GM21447 (cell line): ENCODE measurements around the gene BBC3.

Experiments used
- ATAC-seq: cut with Tn5 transposase; IDR thresholded peaks from one replicate; pipeline ENCODE4 v1.9.1; 2021; ENCODE audit not compliant: unreplicated experiment

BBC3 gene

DNA sequence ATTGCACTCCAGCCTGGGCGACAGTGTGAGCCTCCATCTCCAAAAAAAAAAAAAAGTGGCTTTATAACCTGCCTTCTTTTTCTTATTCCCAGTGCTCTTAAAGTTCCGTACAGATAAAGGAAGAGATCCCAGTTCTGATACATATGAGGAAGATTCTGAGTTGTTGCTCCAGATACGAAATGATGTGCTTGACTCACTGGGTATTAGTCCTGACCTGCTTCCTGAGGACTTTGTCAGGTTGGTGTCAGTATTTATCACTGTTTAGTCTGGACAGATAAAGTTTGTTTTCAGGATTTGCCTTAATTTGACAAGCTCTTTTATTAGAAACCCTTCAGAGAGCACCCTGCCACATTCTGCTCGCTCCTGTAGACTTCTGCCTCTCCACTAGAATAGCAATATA is 33.9 kb downstream of the BBC3 start:
- ATAC-seq = no peak

DNA sequence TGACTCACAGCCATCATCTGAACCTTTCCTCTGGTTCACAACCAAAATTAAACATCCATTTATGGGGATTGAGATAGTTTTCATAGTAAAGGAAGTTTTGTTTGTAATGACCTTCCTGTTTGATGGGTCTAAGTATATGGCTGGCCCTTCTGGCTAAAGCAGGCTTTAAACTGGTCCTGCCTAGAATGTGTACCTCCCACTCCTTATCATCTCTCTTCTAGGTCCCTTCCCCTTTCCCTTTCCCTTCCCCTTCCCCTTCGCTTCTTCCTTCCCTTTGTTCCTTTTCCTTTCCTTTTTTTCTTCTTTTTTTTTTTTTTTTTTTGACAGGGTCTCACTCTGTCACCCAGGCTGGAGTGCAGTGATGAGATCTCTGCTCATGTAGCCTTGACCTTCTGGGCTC is 35.6 kb downstream of the BBC3 start:
- ATAC-seq = no peak

DNA sequence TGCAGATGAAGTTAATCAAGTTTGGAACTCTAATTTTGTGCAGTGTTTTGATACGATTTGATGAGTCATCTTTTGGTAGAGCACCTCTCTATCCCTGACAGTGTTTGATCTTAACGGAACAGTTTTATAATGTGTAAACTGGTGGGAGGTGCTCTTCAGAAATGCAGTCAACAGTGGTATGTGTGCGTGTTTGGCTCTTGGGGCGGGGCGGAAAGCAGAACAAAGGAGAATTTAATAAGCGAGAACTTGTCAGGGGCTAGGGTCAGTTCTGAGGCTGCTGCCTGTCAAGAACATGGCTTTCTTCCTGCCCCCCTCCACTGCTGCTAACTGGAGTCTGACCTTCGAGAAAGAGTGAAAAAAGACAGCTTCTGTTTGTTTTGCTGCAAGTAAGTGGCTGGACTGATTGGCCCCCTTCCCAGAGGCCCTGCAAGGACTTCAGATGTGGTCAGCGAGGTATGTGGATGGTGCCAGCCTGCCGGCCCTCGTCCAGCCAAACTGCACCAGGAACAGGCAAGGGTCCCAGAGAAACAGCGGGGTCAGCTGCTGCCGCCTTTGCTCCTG is 40.8 kb downstream of the BBC3 start:
- no peak for ATAC-seq

DNA sequence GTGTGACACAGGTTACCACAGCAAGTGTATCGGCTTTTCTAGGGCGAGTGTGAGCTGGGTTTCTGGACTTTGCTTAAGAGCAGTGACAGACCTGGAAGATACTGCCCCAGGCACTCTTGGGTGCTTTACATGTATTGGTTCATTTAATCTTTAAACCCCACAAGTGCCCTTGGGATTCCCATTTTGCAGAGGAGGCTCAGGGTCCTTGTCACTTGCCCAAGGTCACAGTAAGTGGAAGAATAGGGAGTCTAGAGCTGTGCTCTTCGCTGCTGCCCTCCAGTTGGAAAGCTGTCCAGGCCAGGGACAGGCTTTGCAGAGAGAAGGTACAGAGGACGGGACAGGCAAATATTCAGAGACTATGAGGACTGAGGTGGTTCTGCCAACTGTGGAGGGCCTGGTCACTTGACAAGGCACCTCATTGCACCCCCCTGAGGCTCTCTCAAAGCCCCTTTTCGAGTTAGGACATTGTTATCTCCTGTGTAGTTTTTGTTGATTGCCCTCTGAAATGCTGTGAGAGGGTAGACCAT is 42.4 kb downstream of the BBC3 start:
- no peak for ATAC-seq

DNA sequence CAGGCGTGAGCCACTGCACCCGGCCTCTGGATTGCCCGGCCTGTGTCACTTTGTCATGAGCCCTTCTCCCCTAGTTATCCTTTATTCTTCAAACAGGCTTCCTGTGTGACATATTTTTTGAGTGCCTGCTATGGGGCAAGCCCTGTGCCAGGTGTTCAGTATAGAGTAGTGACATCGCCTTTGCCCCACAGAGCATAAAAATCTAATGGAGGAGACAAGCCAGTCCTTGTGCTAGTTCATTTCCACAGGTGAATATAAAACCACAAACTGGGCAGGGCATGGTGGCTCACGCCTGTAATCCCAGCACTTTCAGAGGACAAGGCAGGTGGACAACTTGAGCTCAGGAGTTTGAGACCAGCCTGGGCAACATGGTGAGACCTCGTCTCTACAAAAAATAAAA is 43.2 kb downstream of the BBC3 start:
- no peak for ATAC-seq

DNA sequence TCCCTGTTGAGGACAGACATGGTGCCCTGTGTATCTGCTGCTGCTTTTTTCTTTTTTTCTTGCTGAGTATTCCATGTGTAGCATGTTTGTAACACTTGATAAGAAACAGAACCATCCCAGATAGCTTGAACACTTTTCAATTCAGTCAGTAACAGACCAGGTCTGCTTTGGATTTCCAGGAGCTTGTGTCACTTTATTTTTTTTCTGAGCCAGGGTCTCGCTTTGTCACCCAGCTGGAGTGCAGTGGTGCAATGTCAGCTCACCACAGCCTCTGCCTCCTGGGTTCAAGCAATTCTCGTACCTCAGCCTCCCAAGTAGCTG is 43.7 kb downstream of the BBC3 start:
- no peak for ATAC-seq

DNA sequence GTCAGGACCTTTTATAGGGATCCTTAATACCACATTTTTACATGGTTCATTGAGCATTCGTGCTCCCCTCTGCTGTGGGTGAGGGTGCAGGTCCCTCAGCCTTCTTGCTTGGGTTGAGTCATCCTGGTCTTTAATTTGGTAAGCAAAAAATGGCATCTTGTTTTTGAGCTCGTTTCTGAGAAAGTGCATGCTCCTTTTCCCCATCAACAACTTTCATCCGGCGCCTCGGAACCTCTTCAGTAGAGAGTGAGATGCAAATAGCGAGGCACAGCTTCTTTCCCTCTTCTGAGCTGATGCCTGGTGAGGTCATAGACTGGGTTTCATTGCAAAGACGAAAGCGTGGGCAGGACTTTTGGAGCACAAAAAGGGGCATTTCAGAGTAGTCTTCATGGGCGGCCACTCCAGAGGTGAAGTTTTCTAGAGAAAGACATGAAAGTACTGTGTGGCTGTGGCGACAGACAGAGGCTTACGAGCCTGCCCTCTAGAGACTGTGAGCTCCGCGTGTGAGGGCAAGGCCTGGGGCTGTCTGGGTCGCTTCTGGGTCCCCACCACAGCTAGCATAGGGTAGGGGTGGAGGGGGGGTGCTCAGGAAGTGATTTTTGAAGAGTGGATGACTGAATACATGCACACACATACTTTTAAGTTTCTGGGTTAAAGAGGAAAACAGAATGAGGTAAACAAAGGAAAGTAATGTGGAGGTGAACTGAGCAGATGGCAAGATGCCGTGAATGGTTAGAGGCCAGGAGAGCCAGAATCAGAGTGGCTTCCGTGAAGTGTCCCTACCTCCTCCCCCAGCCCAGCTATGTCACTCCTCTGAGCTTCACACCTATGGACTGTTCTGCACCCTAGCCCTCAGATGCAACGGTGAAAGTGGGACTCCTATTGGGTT is 44.3 kb downstream of the BBC3 start:
- ATAC-seq = peak; percentile 80

DNA sequence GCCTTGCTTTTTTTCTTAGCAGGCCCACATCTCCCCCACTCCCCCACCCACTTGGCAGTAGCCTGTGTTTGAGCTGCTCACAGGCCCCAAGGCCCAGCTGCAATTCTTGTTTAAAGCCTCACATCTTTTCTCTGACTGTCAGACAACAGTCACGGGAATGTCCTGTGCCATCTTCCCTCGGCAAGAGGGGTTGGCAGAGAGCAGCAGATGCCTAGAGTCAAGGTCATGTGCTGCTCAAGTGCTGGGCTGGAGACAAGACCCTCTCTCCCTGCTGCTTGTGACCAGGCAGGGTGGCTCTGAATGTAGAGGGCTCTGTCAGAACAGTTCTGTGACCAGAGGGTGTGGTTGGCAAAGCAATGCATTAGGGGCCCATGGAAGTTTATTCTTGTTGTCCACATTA is 47.4 kb downstream of the BBC3 start:
- ATAC-seq = no peak

DNA sequence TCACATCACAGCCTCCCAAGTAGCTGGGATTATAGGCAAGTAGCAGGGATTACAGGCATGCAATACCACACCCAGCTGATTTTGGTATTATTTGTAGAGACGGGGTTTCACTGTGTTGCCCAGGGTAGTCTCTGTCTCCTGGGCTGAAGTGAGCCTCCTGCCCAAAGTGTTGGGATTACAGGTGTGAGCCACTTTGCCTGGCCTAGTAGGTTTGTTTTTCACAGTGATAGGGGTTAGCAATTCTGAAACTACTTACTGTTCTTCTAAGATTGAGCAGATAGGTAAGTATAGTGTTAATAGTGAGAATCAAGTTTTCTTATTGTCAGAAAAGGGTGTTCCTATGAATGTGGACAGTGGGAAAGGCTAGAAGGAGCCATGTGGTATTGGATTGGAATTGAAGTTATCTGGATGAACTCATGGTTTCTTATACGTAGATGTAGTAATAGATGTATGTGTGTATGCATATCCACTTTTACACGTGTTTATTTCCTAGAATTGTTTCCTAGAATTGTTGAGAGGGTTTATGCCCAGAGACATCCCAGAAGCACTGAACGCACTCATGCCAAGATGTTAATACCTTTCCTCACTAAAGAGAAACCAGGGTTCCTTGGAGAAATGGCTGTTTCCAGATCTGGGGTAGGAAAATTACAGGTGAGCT is 51.2 kb downstream of the BBC3 start:
- ATAC-seq = no peak

DNA sequence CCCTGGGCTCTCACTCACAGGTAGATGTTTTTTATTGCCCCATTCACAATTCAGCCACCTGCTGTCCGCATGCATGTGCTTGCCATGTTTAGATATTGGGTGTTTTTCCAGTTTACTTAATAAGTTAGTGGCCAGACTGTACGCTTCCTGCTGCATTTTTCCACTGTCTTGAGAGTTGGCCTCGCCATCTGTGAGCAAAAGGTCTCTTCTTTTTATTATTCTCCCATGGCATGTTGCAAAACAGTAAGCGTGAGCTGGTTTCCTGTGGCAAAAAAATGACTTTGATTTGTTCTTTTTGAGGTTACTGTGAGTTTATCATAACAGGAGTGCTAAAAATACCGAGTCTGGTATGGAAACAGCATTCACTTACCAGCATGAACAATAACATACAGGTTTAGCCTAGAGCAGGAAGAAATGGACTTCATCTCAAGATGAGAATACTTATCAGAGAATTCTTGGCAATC is 54.3 kb downstream of the BBC3 start:
- no peak for ATAC-seq

DNA sequence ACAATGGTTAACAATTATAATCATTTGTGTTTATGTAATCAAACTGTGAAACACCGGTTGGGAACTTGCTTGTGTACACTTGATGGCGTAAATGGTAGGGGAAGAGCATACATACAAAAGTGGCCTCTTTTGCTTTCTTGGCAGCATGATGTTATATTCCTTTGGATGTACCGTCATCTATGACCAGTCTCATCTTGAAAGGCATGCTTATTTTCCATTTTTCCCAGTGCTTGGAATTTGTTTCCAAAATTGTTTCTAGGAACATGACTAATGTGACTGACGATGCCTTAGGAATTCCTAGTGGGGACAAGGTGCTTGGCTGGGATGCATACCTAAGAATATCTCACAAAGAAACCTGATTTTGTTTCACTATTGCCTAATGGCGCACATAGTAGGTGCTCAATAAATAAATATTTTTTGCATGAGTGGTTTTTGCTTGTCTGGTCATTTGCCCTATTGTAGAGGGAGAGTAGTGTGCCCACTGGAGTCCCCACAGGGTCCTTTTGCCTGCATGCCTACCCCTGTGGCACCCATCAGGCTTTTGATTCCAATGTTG is 54.9 kb downstream of the BBC3 start:
- ATAC-seq = no peak

DNA sequence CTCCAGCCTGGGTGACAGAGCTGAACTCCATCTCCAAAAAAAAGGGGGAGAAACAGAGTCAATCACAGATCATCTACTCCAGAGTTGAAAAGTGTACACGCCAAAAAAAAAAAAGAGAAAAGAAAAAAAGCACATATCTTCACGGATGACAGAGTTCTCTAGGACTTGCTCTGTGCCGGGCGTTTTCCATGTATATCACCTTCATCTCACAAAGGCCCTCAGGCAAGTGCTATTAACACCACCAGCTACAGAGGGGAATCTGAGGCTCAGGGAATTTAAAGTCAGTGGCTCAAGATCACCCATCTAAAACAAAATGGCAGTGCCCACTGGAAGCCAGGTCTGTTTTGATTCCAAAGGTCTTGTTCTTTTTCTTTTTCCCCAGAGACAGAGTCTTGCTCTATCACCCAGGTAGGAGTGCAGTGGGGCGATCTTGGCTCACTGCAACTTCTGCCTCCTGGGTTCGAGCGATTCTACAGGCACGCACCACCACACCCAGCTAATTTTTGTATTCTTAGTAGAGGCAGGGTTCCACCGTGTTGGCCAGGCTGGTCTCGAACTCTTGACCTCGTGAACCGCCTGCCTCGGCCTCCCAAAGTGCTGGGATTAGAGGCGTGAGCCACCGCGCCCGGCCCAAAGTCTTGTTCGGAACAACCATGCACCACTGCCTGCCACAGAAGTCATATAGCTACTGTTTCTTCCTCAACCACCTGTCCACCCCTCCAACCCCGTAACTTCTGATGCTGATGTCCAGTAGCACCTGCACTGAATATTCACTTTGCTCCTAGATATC is 58.1 kb downstream of the BBC3 start:
- ATAC-seq = no peak
